NCI-H446 (cell line): Measurements from ENCODE around the gene KAT6B.

Experiments
- DNase-seq, 2 experiments: peaks; one replicate each; lab custom pipeline; 2025; lab: John Stamatoyannopoulos, UW

KAT6B gene

DNA sequence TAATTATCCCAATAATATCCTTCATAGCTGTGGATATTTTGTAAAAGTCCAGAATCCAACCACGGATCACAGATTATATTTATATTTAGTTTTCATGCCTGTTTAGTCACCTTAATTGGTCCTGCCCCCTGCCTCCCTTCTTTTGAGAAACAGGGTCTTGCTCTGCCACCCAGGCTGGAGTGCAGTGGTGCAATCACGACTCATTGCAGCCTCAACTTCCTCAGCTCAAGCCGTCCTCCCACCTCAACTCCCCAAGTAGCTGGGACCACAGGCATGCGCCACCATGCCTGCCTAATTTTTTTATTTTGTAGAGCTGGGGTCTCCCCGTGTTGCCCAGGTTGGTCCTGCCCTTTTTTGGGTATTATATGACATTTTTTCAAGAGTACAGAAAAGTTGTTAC is 129.4 kb downstream of the KAT6B start:
- no peak for DNase-seq

DNA sequence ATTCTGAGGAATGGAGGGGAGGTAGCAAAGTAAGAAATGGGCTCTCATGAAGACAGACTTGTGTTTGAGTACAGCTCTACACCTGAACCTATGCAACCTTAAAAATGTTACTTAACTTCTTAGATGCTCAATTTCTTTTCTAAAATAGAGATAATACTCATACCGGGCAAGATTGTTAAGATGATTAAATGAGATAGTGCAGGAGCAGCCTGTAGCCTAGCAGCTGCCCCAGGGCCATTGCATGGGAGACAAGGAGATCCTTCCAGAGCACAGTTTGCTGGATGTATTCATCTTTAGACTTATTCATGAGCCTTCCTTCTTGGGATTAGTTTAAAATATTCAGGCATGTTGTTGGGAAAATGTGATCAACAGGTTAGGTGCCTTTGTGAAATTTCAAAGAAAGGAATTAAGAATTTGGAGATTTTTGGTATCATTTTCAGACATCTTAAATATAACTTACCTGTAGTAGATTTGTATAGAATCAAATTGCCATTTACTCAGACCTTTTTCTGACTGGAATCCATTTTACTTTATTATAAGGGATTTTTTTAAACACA is 130.2 kb downstream of the KAT6B start:
- no peak for DNase-seq

- no peak for DNase-seq
Measured at GRCh38 chr10:74957285-74957961, 131.0 kb downstream of the KAT6B start.

- DNase-seq: no peak
Measured at GRCh38 chr10:74958316-74958715, 131.9 kb downstream of the KAT6B start.

- DNase-seq: no peak
Measured at GRCh38 chr10:74960670-74961069, 134.3 kb downstream of the KAT6B start.

DNA sequence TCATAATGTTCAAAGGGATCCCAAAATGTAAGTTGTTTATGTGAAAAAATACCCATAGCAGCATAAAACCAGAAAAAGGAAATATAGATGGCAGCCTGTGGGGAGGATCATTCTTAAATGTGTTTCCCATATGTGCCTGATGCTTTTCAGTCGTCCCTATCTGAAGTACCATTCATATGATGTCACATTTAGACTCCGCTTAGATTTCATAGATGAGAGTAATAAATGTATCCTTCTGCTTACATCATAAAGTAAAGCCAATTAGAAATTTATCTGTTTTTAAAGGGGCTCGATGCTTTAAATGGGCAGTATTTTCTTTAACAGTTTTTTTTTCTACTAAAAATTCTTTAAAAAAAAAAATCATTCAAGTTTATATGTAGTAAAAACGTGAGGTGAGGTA is 136.1 kb downstream of the KAT6B start:
- no peak for DNase-seq

GRCh38 chr10:74963549-74963948 is 137.1 kb downstream of the KAT6B start:
- DNase-seq: no peak

DNA sequence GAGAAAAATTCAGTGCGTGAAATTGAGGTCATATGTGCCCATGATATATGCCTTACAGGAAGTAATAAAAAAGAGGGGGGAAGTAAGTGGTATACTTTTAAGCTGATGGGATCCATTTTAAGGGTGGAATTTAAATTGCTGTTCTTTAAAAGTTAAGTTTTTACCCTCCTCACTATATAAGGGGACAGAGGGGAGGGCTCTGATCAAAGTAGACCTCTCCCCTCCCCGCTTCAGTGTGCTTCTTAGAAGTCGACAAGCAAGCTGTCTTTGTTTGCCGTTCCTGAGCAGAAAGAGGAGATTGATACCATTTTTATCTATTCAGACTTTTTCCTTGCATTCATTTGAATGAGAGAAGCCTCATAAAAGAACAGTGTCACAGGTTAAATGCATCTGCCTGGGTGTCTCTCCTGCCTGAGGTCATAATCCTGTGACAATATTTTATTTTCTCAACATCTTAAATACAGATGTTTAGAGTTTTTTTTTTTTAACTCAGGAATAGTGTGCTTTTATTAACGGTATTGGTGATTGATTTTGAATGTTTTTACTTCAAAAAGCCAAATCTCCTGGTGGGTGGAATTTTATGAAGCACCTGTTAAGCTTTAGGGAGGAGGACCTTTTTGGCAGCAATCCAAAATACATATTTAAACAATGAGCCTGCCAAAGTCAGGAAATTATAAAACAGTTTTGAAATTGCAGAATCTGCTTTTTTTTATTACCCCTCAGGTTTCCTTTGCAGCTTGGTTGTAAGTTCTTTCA is 141.7 kb downstream of the KAT6B start:
- DNase-seq: peak in 1 of 2 experiments; percentile 28

DNA sequence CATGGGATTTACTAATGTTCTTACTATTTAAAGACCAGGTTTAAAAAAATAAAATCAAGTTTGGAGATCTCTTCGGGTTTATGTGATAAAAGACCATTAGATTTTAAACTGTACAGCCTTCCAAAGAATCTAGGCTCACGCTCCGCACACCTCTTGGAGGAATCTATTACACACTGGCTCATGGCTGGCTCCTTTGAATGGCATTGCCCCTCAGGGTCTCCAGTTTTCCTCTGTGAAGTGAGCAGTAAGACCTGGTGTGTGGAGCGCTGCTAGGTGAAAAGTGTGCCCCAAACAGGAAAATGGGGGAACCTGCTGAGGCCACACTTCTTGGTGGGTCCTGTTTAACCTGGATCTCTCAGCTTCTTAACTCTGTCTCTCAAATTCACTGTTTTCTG is 142.3 kb downstream of the KAT6B start:
- DNase-seq: no peak

GRCh38 chr10:74969093-74969492 is 142.7 kb downstream of the KAT6B start:
- DNase-seq: no peak

DNA sequence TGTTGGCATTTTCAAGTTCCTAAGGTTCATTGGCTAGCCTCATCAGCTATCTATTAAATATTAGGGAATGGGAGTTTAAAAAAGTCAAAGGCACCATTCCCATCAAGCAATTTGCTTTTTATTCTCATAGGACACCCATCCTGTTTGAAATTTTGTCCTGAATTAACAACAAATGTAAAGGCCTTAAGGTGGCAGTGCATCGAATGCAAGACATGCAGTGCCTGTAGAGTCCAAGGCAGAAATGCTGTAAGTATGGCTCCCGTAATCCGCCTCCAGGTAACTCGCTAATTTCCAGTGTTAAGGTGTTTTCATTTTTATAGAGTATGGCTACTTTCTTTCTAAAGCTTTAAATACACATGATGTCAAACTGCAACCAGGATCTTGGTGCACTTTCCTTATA is 143.1 kb downstream of the KAT6B start:
- no peak for DNase-seq

- no peak for DNase-seq
Measured at GRCh38 chr10:74973741-74974392, 147.5 kb downstream of the KAT6B start.

GRCh38 chr10:74975758-74976157 is 149.4 kb downstream of the KAT6B start:
- no peak for DNase-seq

- DNase-seq: no peak
Measured at GRCh38 chr10:74976565-74976964, 150.2 kb downstream of the KAT6B start.

DNA sequence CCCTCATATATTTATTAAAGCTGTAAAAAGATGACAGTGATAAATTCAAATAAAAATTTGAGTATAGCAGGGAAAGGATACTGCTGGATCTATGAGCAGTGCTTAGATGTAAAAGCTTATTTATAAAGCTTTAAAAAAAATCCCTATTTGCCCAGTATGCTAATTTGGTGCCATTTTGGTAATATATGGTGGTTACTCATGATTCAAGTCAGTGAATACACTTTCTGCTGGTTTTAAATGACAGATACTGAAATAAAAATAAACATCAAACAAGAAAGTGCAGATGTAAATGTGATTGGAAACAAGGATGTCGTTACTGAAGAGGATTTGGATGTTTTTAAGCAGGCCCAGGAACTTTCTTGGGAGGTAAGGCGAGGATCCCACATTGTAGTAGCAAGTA is 150.7 kb downstream of the KAT6B start:
- no peak for DNase-seq

DNA sequence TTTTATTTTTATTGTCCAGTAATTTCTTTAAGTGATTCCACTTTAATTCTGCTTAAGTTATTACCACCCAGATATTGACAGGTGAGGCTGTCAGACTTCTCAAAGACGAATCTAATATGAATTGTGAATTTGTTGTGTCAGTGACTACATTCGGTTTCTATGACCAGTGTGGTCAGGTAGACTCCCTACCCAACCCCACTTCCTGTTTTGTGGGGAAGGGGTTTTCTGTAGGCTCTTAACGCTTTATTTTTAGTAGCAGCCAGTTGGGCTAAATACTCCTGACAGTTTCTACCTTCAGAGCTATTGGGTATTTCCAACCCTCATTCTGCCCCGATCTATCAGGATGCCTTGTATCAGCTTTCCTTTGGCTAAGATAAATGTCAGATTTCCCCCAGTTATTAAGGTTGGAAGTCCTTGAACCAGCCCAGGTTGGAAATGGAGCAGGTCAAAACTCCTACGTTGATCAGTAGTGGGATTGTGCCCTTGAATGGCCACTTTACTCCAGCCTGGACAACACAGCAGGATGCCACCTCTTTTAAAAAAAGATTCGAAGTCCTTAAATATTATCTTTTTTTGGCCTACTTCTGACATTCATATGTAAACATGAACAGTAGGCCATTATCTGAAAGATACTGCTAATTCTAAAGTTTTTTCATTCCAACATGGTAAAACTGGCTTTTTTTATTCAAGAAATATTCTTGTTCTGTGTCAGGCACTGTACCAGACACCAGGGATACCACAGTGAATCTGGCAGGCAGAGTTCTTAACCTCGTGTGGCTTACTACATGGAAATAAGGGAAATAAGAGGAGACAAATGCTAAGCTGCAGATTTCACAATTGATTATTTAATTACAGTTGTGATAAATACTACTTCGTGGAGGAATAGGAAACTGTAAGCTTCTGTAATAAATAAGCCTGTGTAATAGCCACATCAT is 151.8 kb downstream of the KAT6B start:
- DNase-seq: no peak

DNA sequence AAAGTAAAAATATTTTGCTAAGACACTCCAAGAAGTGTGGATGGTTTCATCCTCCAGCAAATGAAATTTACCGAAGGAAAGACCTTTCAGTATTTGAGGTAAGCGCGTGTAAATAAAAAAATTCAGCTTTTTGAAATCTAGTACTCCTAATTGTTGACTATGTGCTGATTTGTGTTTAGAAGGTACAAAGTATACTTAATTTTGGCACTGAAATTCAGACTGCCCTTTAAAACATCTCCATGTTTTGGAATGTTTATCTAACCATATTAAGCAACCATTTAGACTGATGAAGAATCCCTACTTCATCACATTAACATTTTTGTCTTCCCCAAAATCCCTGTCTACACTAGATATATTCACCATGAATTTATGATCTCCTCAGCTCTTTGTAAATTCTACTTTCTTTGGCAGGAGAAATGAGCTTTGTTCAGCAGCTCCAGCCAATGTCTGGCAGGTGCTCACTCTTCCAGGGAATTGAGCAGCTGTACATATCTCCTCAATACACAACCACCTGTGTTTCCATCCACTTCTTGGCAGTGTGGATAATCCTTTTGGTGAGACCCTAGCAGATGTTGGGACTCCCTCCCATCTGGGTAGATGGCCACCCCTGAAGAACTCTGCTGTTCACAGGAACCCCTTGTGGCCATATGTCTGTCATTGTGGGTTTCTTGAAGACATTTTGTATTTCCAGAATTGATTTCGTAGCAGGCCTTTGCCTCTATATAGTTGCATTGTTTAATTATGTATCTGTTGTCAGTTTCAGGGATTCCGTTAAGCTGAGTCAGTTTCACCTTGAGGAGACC is 155.6 kb downstream of the KAT6B start:
- DNase-seq: peak in 1 of 2 experiments; percentile 53

GRCh38 chr10:74982634-74982982 is 156.2 kb downstream of the KAT6B start:
- DNase-seq: no peak

DNA sequence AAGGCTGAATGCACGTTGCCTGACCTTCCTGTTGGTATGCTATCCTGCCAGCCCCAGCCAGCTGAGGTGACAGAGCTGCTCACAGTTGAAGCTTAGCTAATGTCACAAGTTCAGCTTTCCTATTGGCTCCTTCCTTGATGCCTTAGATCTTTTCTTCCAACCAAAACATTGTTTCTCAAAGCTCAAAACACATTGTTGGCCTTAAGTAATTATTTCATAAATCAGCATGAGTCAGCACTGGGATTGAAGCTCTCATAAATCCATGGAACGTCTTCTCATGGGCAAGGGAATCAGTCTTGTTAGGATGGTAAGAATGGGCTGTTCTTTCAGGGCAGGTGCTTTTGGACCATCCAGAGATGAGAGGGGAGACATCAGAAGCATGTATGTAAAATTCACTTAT is 157.0 kb downstream of the KAT6B start:
- no peak for DNase-seq

DNA sequence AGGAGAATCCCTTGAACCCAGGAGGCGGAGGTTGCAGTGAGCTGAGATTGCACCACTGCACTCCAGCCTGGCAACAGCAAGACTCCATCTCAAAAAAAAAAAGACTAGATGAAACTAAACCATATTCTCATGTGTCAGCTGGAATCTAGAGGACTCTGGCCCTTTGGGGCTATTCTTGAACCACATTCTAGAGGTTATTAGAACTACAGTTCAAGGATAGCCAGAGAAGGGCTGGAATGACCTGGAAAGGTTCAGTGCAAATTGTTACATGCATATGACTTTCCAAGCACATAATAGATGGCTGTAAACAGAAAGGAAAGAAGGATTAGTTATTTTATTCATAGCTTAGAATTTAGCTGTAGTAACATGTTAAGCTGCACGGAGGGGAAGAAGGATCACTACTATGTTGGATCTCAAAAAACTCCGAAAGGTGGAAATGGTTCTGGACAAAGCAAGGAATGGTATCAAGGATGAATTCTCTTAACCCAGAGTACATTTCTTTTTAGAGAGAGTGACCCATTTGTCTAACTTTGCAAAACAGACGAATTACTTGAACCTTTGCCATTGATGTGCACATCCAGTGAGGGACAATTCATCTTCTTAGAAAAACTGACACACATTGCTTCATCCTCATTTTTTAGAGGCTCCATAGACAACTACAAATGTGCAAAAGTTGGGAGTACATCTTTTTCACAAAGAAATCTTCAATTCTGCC is 161.1 kb downstream of the KAT6B start:
- no peak for DNase-seq
